Measurements from ENCODE around the gene SAMHD1. TPM values are rescaled to one million over a fixed set of nuclear protein-coding genes. Genes with fewer than 3 reads are reported as not detected.

The SAMHD1 gene
- total RNA-seq, 2 experiments from 2014 or later, result 30.6 to 35.9 TPM

Other genes with a start within 250 kb of the SAMHD1 start
- gene NDRG3, start 205.6 kb downstream of the SAMHD1 start, total RNA-seq, result 10 to 100 TPM; 19.2 to 19.3 TPM
- gene DSN1, start 177.9 kb downstream of the SAMHD1 start, total RNA-seq, result 10 to 100 TPM; 21.6 to 23.9 TPM
- gene TLDC2, start 75.6 kb downstream of the SAMHD1 start, total RNA-seq, result not detected
- 10 to 100 TPM; 33.9 to 39.6 TPM for gene RBL1, start 144.3 kb upstream of the SAMHD1 start, total RNA-seq
- gene RPN2, start 227.6 kb upstream of the SAMHD1 start, total RNA-seq, result 100 to 1,000 TPM; 103 to 107 TPM
- gene MROH8, start 227.8 kb upstream of the SAMHD1 start, total RNA-seq, result 1 to 10 TPM; 2.1 to 3.1 TPM